ENCODE measurements around the gene REM2.
"Not testable (repeated sequence)": the region's sequence is repeated elsewhere in the genome, so short reads cannot be mapped to it uniquely, and the experiment has no call there.

Gene REM2

DNA sequence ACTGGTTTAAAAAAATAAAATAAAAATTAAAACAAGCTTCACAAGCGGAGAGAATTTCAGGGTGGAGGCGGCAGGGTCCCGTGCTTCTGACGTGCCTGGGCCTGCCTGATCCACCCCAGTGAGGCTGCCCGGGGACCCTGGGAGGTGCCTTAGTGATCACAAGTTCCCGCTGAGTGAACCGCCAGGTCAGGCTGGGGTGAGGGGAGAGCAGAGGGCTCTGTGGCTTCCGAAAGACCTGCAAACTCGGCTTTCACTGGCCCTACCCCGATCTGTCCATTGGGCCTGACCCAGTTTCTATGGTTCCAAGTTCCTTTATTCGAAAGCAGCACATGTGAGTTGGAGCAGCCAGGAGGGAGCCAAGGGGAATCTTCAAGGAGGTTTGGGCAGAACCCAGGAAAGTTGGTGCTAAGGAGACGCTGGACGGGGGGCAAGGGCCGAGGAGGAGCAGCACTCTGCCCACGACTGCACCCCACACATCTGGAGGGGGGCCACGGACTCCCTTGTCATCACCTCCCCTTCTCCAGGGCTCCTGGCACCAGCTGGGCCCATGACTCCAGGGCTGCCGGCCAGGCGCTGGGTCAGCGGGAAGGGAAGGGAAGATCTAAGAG lies 33.7 kb upstream of the REM2 start:
- no peak for DNase-seq

GRCh38 chr14:22850944-22851764 lies 31.9 kb upstream of the REM2 start:
- peak; percentile 41 for DNase-seq

DNA sequence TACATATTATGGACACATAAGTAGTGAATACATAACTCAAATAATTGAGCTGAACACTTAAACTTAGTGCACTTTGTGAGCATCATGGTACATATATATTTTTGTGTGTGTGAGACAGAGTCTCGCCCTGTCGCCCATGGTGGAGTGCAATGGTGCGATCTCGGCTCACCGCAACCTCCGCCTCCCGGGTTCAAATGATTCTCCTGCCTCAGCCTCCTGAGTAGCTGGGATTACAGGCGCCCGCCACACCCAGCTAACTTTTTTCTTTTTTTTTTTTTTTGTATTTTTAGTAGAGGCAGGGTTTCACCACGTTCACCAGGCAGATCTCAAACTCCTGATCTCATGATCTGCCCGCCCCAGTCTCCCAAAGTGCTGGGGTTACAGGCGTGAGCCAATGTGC lies 30.8 kb upstream of the REM2 start:
- DNase-seq: not testable (repeated sequence)

DNA sequence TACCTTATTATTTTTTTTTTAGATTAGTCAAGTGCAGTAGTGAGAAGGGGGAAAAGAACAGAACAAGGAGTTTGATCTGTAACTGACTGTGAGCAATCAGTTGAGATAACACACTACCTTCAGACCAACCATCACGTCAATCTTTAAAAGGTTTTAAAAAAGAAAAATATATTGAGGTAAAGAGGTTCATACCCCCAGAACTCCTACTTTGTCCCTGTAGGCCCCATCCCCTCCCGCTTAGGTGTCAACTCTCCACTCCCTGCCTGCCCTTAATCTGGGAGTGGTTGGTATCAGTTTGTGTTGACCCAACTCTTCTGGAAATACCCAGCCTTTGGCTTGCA lies 30.5 kb upstream of the REM2 start:
- no peak for DNase-seq

GRCh38 chr14:22852940-22853767 lies 29.9 kb upstream of the REM2 start:
- DNase-seq: peak; percentile 96

DNA sequence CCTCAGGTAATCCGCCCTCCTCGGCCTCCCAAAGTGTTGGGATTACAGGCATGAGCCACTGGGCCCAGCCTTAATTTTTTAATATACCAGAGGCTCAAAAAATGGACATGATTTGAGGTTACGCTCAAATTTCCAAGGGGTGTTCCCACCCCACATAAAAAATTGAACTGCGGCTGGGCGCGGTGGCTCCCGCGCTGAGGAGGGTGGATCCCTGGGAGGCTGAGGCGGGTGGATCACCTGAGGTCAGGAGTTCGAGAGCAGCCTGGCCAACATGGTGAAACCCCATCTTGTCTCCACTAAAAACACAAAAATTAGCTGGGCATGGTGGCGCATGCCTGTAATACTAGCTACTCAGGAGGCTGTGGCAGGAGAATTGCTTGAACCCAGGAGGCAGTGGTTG lies 28.7 kb upstream of the REM2 start:
- DNase-seq: not testable (repeated sequence)

GRCh38 chr14:22854963-22855724 lies 27.9 kb upstream of the REM2 start:
- DNase-seq: peak; percentile 28

DNA sequence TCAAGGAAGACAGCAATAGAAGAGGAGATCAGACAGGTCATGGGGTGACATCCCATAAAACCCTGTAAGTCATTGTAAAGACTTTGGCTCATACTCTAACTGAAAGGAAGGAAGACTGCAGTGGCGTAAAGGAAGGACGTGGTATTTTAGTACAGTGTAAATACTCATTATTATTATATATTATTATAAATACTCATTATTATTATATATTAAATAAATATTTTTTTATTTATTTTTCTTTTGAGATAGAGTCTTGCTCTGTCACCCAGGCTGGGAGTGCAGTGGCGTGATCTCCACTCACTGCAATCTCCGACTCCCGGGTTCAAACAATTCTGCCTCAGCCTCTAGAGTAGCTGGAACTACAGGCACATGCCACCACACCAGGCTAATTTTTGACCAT lies 26.6 kb upstream of the REM2 start:
- DNase-seq: no peak

- not testable (repeated sequence) for DNase-seq
These were observed 22.6 kb upstream of the REM2 start for GRCh38 chr14:22860377-22860776.

GRCh38 chr14:22861651-22862050 lies 21.4 kb upstream of the REM2 start:
- DNase-seq: no peak

DNA sequence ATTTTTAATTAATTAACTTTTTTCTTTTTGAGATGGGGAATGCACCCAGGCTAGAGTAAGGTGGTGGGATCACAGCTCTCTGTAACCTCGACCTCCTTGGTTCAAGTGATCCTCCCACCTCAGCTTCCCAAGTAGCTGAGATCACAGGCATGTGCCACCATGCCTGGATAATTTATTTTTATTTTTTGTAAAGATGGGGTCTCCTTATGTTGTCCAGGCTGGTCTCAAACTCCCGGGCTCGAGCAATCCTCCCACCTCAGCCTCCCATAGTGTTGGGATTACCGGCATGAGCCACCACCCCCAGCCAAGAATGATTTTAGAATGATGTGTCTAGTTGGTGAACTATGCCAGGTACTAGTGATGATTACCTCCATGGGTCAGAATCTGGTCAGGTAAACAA lies 18.0 kb upstream of the REM2 start:
- no peak for DNase-seq

GRCh38 chr14:22865424-22866405 lies 17.3 kb upstream of the REM2 start:
- DNase-seq: peak; percentile 48

DNA sequence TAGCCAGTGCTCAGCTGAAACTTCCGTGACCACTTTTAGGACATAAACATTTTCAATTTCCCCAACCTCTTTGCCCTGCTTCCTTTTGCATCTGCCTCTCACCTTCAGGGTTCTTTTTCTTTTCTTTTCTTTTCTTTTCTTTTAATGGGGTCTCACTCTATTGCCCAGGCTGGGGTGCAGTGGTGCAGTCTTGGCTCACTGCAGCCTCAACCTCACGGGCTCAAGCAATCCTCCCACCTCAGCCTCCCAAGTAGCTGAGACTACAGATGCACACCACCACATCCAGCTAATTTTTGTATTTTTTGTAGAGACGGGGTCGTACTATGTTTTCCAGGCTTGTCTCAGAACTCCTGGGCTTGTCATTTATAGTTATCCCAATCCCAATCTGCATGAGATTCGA lies 16.1 kb upstream of the REM2 start:
- DNase-seq: no peak

DNA sequence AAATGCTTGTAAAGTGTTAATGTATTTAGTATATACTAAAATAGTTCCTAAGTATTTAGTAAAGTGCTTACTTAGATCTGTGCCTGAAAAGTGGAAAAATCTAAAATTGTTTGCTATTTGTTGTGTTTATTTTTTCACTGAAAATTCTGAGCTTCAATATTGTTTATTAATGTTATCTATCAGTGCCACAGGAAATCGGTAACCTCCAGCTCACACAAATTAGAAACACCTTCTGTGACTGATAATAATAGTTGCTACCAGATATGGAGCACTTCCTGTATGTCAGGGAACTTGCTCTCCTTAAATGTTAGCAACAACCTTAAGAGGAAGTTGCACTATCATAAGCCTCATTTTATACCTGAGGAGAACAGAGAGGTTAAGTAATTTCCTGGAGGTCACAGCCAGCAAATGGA lies 12.2 kb upstream of the REM2 start:
- DNase-seq: no peak

DNA sequence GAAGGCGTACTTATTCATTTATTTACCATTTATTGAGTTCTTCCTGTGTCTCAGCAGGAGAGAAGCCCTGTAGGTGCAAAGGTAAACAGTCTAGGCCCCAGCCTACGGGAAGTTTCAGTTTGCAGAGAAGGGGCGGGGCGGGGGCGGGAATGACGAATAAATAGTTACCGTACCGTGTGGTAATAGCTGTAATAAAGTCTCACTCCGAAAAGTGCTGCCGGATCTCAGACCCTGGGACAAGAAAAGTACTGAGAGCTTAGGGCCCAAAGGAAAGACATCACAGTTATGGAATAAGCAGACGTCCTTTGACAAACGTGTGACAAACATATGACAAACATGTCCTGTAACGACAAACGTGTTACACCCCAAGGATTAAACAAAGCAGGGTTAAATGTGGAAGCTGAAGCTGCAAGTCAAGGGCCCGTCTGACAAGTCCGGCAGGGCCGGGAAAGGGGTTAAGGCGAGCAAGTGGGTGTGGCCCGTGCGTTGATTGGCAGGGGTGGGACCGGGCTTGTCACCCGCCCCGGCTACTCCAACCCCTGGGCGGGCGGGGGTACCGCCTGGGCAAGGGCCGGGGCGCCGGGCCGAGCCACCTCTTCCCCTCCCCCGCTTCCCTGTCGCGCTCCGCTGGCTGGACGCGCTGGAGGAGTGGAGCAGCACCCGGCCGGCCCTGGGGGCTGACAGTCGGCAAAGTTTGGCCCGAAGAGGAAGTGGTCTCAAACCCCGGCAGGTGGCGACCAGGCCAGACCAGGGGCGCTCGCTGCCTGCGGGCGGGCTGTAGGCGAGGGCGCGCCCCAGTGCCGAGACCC lies 11.6 kb upstream of the REM2 start, which contains the start of gene LRP10:
LRP10 (plus strand) TSS at position 517 of the 809 bp plus-strand sequence. CDS start 564 bp downstream, outside the sequence.
- peak; percentile 87 for DNase-seq

DNA sequence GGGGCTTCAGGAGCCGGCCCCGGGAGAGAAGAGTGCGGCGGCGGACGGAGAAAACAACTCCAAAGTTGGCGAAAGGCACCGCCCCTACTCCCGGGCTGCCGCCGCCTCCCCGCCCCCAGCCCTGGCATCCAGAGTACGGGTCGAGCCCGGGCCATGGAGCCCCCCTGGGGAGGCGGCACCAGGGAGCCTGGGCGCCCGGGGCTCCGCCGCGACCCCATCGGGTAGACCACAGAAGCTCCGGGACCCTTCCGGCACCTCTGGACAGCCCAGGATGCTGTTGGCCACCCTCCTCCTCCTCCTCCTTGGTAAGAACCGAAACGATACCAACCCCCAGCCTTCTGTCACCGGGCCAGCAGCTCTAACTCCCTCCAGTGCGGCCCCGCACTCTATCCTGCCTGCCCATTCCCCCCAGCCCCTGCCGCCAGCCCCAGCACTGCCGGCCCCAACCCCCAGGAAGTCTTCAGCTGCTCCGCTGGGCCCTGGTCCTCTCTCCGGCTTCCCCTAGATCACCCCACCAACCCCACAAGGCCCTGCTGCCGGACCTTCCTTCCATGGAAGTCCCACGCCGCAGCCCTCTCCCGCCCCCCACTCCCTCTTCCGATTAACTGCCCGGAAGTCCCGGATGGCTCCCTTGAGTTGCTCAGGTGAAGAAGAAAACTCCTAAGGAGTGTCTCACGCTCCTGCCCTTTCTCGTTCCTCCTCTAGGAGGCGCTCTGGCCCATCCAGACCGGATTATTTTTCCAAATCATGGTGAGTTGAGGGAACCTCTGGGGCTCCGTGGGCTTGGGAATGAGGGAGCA lies 10.8 kb upstream of the REM2 start:
- peak; percentile 82 for DNase-seq

GRCh38 chr14:22872833-22873520 lies 10.0 kb upstream of the REM2 start:
- no peak for DNase-seq

DNA sequence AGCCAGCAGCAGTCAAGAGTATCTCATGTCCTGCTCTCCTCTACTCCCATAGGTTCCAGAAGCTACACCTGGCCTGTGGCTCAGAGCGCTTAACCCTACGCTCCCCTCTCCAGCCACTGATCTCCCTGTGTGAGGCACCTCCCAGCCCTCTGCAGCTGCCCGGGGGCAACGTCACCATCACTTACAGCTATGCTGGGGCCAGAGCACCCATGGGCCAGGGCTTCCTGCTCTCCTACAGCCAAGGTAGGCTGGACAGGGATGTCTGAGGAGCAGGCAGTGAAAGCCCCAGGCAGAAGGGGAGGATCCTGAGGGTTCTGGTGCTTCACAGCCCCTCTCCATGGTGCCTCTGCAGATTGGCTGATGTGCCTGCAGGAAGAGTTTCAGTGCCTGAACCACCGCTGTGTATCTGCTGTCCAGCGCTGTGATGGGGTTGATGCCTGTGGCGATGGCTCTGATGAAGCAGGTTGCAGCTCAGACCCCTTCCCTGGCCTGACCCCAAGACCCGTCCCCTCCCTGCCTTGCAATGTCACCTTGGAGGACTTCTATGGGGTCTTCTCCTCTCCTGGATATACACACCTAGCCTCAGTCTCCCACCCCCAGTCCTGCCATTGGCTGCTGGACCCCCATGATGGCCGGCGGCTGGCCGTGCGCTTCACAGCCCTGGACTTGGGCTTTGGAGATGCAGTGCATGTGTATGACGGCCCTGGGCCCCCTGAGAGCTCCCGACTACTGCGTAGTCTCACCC lies 7.8 kb upstream of the REM2 start:
- DNase-seq: no peak
